Ishikawa (cell line): ENCODE results near the gene PTPRM.

Experiments used
- CEBPB ChIP-seq: IDR thresholded peaks from 2 replicates; pipeline ENCODE4 v1.6.1; 2012
- CREB1 ChIP-seq: IDR thresholded peaks from 2 replicates; pipeline ENCODE4 v1.6.1; 2012; ENCODE audit warnings: low read depth
- EGR1 ChIP-seq: IDR thresholded peaks from 2 replicates; pipeline ENCODE4 v1.6.1; 2012
- EP300 ChIP-seq: IDR thresholded peaks from 2 replicates; pipeline ENCODE4 v1.6.1; 2012; ENCODE audit warnings: borderline replicate concordance
- FOXM1 ChIP-seq: IDR thresholded peaks from 2 replicates; pipeline ENCODE4 v1.6.1; 2012; ENCODE audit warnings: low read depth, borderline replicate concordance
- NFIC ChIP-seq: IDR thresholded peaks from 2 replicates; pipeline ENCODE4 v1.6.1; 2012
- RAD21 ChIP-seq: IDR thresholded peaks from 2 replicates; pipeline ENCODE4 v1.6.1; 2012; ENCODE audit warnings: low read depth
- TAF1 ChIP-seq: IDR thresholded peaks from 2 replicates; pipeline ENCODE4 v1.6.1; 2012; ENCODE audit warnings: low read depth, mild to moderate bottlenecking
- TCF12 ChIP-seq: IDR thresholded peaks from 2 replicates; pipeline ENCODE4 v1.6.1; 2012; ENCODE audit warnings: low read depth
- TEAD4 ChIP-seq: IDR thresholded peaks from 2 replicates; pipeline ENCODE4 v1.6.1; 2012
- YY1 ChIP-seq: IDR thresholded peaks from 2 replicates; pipeline ENCODE4 v1.6.1; 2012; ENCODE audit warnings: low read depth
- ZBTB7A ChIP-seq: IDR thresholded peaks from 2 replicates; pipeline ENCODE4 v1.6.1; 2012; ENCODE audit warnings: low read depth
- TF ChIP-seq, protein P1 (sequence below): IDR thresholded peaks from 2 replicates; pipeline ENCODE4 v1.6.1; 2012; ENCODE audit warnings: low read depth, mild to moderate bottlenecking
- TF ChIP-seq, protein P2 (sequence below): IDR thresholded peaks from 2 replicates; pipeline ENCODE4 v1.6.1; 2012
- TF ChIP-seq, protein P3 (sequence below): IDR thresholded peaks from 2 replicates; pipeline ENCODE4 v1.6.1; 2012

Gene PTPRM

GRCh38 chr18:7608174-7608550 is 41.0 kb downstream of the PTPRM start:
- TF ChIP-seq TEAD4: no peak
- TF ChIP-seq FOXM1: no peak
- no peak for TF ChIP-seq TAF1
- no peak for TF ChIP-seq CEBPB
- no peak for TF ChIP-seq TCF12
- no peak for TF ChIP-seq NFIC

- TF ChIP-seq TEAD4 (no peak), FOXM1 (no peak), TAF1 (no peak), YY1 (no peak), CREB1 (no peak), RAD21 (no peak), TCF12 (no peak), NFIC (no peak), EP300 (no peak), EGR1 (no peak), CEBPB (no peak), ZBTB7A (no peak)
- TF ChIP-seq, protein P1, sequence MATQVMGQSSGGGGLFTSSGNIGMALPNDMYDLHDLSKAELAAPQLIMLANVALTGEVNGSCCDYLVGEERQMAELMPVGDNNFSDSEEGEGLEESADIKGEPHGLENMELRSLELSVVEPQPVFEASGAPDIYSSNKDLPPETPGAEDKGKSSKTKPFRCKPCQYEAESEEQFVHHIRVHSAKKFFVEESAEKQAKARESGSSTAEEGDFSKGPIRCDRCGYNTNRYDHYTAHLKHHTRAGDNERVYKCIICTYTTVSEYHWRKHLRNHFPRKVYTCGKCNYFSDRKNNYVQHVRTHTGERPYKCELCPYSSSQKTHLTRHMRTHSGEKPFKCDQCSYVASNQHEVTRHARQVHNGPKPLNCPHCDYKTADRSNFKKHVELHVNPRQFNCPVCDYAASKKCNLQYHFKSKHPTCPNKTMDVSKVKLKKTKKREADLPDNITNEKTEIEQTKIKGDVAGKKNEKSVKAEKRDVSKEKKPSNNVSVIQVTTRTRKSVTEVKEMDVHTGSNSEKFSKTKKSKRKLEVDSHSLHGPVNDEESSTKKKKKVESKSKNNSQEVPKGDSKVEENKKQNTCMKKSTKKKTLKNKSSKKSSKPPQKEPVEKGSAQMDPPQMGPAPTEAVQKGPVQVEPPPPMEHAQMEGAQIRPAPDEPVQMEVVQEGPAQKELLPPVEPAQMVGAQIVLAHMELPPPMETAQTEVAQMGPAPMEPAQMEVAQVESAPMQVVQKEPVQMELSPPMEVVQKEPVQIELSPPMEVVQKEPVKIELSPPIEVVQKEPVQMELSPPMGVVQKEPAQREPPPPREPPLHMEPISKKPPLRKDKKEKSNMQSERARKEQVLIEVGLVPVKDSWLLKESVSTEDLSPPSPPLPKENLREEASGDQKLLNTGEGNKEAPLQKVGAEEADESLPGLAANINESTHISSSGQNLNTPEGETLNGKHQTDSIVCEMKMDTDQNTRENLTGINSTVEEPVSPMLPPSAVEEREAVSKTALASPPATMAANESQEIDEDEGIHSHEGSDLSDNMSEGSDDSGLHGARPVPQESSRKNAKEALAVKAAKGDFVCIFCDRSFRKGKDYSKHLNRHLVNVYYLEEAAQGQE: no peak
- TF ChIP-seq, protein P2, sequence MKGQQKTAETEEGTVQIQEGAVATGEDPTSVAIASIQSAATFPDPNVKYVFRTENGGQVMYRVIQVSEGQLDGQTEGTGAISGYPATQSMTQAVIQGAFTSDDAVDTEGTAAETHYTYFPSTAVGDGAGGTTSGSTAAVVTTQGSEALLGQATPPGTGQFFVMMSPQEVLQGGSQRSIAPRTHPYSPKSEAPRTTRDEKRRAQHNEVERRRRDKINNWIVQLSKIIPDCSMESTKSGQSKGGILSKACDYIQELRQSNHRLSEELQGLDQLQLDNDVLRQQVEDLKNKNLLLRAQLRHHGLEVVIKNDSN: no peak
- TF ChIP-seq, protein P3, sequence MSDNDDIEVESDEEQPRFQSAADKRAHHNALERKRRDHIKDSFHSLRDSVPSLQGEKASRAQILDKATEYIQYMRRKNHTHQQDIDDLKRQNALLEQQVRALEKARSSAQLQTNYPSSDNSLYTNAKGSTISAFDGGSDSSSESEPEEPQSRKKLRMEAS: no peak
Measured at GRCh38 chr18:7608781-7609201, 41.7 kb downstream of the PTPRM start.

GRCh38 chr18:7609617-7610016 is 42.5 kb downstream of the PTPRM start:
- TF ChIP-seq FOXM1 (no peak), YY1 (no peak), EGR1 (no peak), CEBPB (no peak), NFIC (no peak), ZBTB7A (no peak), CREB1 (no peak), RAD21 (no peak), TAF1 (no peak), TCF12 (no peak), EP300 (no peak), TEAD4 (no peak)
- TF ChIP-seq, protein P3: no peak
- TF ChIP-seq, protein P1: no peak
- TF ChIP-seq, protein P2: no peak

- TF ChIP-seq NFIC (no peak), TAF1 (no peak), FOXM1 (no peak), CREB1 (no peak), EGR1 (no peak), CEBPB (no peak), ZBTB7A (no peak), TCF12 (no peak), TEAD4 (no peak), EP300 (no peak), RAD21 (no peak)
- TF ChIP-seq, protein P1: no peak
- TF ChIP-seq, protein P2: no peak
Measured at GRCh38 chr18:7614042-7614441, 46.9 kb downstream of the PTPRM start.
